GM21423 (cell line): ENCODE data around the gene MIF.
"Not testable (repeated sequence)": the region's sequence is repeated elsewhere in the genome, so short reads cannot be mapped to it uniquely, and the experiment has no call there.

Experiments
- ATAC-seq: cut with Tn5 transposase; IDR thresholded peaks from one replicate; pipeline ENCODE4 v1.9.1; 2021; ENCODE audit warnings: mild to moderate bottlenecking, moderate library complexity; ENCODE audit not compliant: unreplicated experiment

MIF gene

GRCh38 chr22:23893945-23894709, at the start of gene MIF:
TSS of gene MIF (plus strand) at chr22:23894383. CDS start at chr22:23894475, 92 bp downstream.
- peak; percentile 81 for ATAC-seq

- ATAC-seq, result no peak
Observed at GRCh38 chr22:23844739-23845202, 49.4 kb upstream of the MIF start.

- ATAC-seq, result no peak
Observed at GRCh38 chr22:23845265-23846080, 48.7 kb upstream of the MIF start.

- ATAC-seq, result no peak
Observed at GRCh38 chr22:23846081-23846469, 48.1 kb upstream of the MIF start.

DNA sequence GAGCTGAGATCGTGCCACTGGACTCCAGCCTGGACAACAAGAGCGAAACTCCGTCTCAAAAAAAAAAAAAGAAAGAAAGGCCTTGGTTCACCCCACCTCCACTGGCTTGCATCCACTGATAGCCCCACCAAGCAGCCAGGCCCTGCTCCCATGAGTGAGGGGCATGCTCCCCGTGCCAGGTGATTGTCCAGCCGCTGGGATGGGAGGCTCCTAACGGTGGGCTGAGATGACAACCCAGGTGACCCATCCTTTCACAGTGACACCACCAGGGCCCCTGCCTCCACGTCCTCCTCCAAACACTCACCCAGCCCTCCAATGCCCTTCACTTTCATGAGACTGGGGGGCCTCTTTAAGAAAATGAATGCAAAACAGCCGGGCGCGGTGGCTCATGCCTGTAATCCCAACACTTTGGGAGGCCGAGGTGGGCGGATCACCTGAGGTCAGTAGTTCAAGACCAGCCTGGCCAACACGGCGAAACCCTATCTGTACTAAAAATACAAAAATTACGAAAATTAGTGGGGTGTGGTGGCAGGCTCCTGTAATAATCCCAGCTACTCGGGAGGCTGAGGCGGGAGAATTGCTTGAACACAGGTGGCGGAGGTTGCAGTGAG, 46.8 kb upstream of the MIF start:
- no peak for ATAC-seq

GRCh38 chr22:23847991-23848864, 46.0 kb upstream of the MIF start:
- no peak for ATAC-seq

DNA sequence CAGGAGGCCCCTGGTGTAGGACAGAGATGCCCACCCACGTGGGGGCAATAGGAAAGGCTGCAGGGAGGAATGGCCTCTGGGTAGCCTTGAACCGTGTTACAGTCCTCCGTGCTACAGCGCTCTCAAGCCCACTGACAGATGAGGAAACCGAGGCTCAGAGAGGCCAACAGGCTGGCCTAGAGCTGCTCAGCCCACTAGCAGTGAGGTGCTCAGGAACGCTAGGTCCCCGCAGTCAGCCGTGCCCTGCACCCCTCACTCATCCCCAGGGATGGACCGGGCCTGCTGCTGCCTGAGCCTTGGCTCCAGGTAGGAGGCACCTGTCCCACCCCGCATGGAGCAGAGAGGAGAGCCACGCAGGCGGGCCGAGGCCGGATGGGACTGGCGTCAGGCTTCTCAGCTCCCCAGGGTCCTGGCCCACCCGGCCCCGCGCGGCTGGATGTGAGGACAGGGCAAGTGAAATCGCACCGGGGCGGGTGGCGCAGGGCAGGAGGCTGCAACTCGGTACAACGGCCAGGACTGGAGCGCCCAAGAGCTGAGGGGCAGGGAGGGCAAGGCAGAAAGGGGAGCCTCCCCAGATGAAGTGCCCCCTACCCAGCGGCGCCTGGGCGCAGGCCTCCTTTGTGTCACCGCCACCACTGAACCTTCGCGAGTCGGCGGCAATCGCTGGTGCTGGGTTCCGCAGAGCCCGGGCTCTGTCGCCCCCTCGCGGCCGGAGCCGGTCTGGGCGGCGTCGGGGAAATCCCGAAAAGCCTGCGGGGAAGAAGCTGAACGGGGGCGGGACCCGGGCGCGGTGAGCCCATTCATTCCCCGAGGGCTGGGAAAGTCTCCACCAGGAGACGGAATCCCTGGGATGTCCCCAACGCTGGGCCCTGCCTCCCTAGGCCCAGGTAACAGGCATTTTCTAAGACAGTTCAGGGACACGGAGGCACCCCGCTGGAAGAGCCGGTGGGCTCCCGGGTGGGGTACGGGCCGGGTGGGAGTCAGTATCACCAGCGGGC, 44.9 kb upstream of the MIF start:
- no peak for ATAC-seq

DNA sequence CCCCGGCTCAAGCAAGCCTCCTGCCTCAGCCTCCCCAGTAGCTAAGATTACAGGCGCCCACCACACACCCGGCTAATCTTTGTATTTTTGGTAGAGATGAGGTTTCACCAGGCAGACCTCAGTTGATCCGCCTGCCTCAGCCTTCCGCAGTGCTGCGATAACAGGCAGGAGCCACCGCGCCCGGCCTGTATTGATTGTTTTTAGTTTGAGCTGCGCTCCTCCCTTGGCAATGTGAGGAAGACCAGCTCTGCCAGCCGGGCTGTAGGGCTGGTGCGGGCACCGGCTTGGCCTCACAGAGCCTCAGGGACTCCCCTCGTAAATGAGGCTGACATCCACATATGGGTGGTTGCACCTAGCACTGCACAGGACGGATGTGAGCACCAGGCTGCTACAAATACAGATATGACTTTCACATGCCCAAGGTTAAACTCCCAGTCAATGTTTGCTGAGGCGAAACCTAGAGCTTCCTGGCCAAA, 44.0 kb upstream of the MIF start:
- peak; percentile 63 for ATAC-seq

GRCh38 chr22:23856721-23857605, 37.2 kb upstream of the MIF start:
- peak; percentile 38 for ATAC-seq

GRCh38 chr22:23857606-23858483, 36.3 kb upstream of the MIF start, which contains the start of gene SLC2A11:
TSS of gene SLC2A11 (plus strand) at chr22:23857875. CDS start at chr22:23858000, 125 bp downstream.
- peak; percentile 91 for ATAC-seq

DNA sequence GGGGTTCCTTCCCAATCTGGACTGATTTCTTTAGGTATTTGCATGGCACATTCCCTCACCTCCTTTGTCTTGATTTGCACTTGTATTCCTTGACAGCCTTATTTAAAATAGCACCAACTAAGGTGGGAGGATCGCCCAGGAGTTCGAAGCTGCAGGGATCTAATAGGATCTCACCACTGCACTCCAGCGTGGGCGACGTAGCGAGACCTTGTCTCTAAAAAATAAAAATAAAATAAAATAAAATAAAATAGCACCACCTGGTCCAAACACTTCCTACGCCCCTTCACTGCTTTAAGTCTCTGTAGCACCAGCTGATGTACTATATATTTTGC, 35.7 kb upstream of the MIF start:
- ATAC-seq, result no peak

GRCh38 chr22:23859201-23859600, 35.0 kb upstream of the MIF start:
- no peak for ATAC-seq

- ATAC-seq, result not testable (repeated sequence)
Observed at GRCh38 chr22:23860187-23860586, 34.0 kb upstream of the MIF start.

- no peak for ATAC-seq
Observed at GRCh38 chr22:23862103-23862502, 32.1 kb upstream of the MIF start.

DNA sequence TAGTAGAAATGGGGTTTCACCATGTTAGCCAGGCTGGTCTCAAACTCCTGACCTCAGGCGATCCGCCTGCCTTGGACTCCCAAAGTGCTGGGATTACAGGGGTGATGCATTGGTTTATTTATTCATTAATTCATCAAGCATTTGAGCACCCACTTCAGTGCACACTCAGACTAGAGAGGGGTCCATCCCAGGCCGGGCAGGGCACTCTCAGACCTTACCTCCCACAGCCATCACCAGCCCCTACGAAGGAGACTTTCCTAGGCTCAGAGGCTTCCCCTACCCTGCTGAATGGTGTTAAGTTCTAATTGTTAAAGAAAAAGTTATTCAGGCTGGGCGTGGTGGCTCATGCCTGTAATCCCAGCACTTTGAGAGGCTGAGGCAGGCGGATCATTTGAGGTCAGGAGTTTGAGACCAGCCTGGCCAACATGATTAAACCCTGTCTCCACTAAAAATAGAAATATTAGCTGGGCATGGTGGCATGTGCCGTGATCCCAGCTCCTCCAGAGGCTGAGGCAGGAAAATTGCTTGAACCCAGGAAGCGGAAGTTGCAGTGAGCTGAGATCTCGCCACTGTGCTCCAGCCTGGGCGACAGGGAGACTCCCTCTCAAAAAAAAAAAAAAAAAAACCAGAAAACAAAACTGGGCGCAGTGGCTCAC, 29.6 kb upstream of the MIF start:
- ATAC-seq, result not testable (repeated sequence)

- ATAC-seq, result no peak
Observed at GRCh38 chr22:23868580-23868979, 25.6 kb upstream of the MIF start.

GRCh38 chr22:23874871-23875270, 19.3 kb upstream of the MIF start:
- no peak for ATAC-seq
